BJ (cell line): Measurements from ENCODE around the gene RAET1L. TPM values are rescaled to one million over a fixed set of nuclear protein-coding genes. Genes with fewer than 3 reads are reported as not detected.

Experiments used
- CTCF ChIA-PET: fragments of 350-600 bp; formaldehyde crosslinking; extraction: SDS; loops from one replicate; lab custom pipeline; 2021; ENCODE audit warnings: antibody characterized with exemption, inconsistent platforms; lab: Yijun Ruan, JAX
- POLR2A ChIA-PET: fragments of 300-600 bp; sonication (Branson Sonifier 250); formaldehyde crosslinking; extraction: SDS; loops from one replicate; lab custom pipeline; 2021; ENCODE audit warnings: antibody characterized with exemption; lab: Charles Lee
- DNase-seq: peaks from one replicate; pipeline ENCODE4 v3.0.0-alpha.2; 2011; ENCODE audit warnings: low read depth
- H3K27me3 ChIP-seq: 2 replicates; pipeline ENCODE4 v1.6.0; 2011; ENCODE audit warnings: low read length; ENCODE audit not compliant: control insufficient read depth, insufficient read depth
- H3K36me3 ChIP-seq: 2 replicates; pipeline ENCODE4 v1.5.1; 2011; ENCODE audit warnings: low read length; ENCODE audit not compliant: control insufficient read depth, insufficient read depth
- H3K4me3 ChIP-seq: 2 replicates; pipeline ENCODE4 v1.5.1; 2011; ENCODE audit warnings: low read depth, mild to moderate bottlenecking, control low read depth, low read length
- polyA plus RNA-seq: library from polyadenylated mRNA; depleted of rRNA; stranded (reverse); fragments of >200 nt; gene quantifications from 2 replicates; pipeline ENCODE4 v1.2.3, GENCODE V29; 2011
- TF ChIP-seq, protein P1 (sequence below): IDR thresholded peaks from 2 replicates; pipeline ENCODE4 v1.5.1; 2011; ENCODE audit warnings: low read depth, mild to moderate bottlenecking, control low read depth, inconsistent platforms, low read length, moderate library complexity; ENCODE audit not compliant: insufficient read depth

RAET1L gene
- polyA plus RNA-seq, 1 experiment, result not detected

- ChIA-PET CTCF (interaction anchor here (0.6 to 1.2 kb wide), 2 partner anchors 20 to 156 kb away, joined by 3 read pairs; no protein-coding TSS in a partner anchor), POLR2A (no interaction called here)
- no peak for DNase-seq
- TF ChIP-seq, protein P1, sequence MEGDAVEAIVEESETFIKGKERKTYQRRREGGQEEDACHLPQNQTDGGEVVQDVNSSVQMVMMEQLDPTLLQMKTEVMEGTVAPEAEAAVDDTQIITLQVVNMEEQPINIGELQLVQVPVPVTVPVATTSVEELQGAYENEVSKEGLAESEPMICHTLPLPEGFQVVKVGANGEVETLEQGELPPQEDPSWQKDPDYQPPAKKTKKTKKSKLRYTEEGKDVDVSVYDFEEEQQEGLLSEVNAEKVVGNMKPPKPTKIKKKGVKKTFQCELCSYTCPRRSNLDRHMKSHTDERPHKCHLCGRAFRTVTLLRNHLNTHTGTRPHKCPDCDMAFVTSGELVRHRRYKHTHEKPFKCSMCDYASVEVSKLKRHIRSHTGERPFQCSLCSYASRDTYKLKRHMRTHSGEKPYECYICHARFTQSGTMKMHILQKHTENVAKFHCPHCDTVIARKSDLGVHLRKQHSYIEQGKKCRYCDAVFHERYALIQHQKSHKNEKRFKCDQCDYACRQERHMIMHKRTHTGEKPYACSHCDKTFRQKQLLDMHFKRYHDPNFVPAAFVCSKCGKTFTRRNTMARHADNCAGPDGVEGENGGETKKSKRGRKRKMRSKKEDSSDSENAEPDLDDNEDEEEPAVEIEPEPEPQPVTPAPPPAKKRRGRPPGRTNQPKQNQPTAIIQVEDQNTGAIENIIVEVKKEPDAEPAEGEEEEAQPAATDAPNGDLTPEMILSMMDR, result no peak
- no peaks in the 10 kb centered on the region for H3K36me3 ChIP-seq
- H3K4me3 ChIP-seq, result no peak overlapping the region
- H3K27me3 ChIP-seq, result peaks cover 56% of the 10 kb centered on the region
Measured at GRCh38 chr6:149990661-149991471, 34.5 kb downstream of the RAET1L start.

GRCh38 chr6:149990212-149990660 is 35.1 kb downstream of the RAET1L start:
- H3K27me3 ChIP-seq, result peaks cover 56% of the 10 kb centered on the region
- DNase-seq, result no peak
- CTCF ChIA-PET, result no interaction called here
- no peak overlapping the region for H3K4me3 ChIP-seq
- TF ChIP-seq, protein P1, result no peak
- H3K36me3 ChIP-seq, result no peaks in the 10 kb centered on the region
- POLR2A ChIA-PET, result no interaction called here

DNA sequence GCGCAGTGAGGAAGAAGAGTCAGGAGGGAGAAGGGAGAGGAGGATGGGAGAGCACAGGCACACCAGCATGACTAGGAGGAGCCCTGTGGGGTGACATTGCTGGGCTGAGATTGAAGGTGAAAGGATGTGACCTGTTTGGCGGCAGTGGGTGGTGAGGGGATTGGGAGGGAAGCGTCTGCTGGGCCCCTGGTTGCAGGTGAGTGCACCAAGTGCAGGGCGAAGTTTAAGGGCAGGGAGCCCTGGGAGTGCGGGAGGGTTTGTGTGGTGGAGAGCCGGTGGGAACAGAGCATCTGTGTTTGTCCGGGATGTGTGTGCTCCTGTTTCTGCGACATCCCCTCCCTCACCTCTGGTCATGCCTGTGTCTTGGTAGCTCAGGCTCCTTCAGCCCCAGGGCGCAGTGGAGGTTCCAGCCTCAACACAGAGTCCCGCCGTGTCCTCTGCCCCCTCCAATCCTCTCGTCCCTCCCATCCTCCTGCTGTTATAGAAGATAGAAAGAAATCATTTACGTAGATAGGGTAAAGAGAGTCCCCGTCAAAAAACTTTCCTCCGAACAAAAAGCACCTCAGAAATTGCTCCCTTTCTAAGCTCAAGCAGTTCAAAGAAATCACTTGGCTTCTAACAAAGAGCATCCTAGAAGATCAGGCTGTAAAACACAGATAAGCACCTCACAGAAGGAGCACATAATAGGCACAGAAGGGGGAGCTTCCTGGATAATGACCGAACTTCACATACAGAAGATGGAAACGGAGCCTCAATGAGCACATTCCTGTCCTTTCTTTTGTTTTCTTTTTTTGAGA is 36.6 kb downstream of the RAET1L start:
- H3K27me3 ChIP-seq, result peaks cover 57% of the 10 kb centered on the region
- no peaks in the 10 kb centered on the region for H3K36me3 ChIP-seq

DNA sequence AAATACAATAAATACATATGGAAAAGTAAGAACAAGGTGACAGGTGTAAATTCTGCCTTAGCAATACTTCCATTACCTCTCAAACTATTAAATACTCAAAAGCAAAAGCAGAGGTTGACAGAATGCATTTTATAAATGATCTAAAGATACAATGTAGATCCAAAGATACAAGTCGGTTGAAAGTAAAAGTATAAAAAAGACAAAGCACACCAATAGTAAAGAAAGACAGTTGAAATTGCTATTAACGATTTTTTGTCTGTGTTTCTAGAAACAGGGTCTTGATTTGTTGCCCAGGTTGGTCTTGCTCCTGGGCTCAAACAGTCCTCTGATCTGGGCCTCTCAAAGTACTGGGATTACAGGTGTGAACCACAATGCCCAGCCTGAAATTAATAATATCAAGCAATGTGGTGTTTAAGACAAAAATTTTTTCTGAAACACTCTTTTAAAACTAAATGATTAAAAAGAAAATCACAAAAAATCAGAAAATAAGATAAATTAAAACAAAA is 37.7 kb downstream of the RAET1L start:
- POLR2A ChIA-PET, result no interaction called here
- H3K36me3 ChIP-seq, result no peaks in the 10 kb centered on the region
- TF ChIP-seq, protein P1, result no peak
- no peak for DNase-seq
- CTCF ChIA-PET, result no interaction called here
- H3K4me3 ChIP-seq, result no peak overlapping the region
- H3K27me3 ChIP-seq, result peaks cover 54% of the 10 kb centered on the region

More for the DNA sequence above, 36.6 kb downstream of the RAET1L start:
- CTCF ChIA-PET, result no interaction called here
- TF ChIP-seq, protein P1, result no peak
- POLR2A ChIA-PET, result no interaction called here
- no peak overlapping the region for H3K4me3 ChIP-seq
- DNase-seq, result no peak

DNA sequence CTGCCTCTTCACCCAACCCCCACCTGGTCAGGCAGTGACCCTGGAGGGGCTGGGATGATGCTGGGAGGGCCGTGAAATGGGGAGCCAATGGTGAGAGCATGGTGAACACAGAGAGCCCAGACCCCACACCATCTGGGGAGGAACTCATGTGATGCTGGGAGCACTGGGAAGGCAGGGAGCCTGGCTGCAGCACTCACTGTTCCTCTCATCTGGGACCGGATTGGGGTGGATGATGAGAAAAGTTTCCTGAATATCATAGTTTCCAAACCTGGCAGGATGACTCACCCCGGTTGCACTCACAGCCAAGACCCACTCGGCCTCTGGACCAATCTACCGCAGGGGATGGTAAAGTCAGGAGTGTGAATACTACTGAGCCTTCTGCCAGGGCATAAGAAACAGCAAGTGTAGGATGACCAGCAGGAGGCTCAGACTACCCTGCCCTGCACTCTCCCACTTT is 39.8 kb downstream of the RAET1L start:
- Histone ChIP-seq H3K36me3 (no peaks in the 10 kb centered on the region), H3K4me3 (no peak overlapping the region), H3K27me3 (peaks cover 40% of the 10 kb centered on the region)
- ChIA-PET CTCF (interaction anchor here (0.7 kb wide), 1 partner anchor 226 kb away, joined by 3 read pairs; no protein-coding TSS in a partner anchor), POLR2A (no interaction called here)
- TF ChIP-seq, protein P1, result no peak
- DNase-seq, result no peak
